SHP77 treated with DMSO at 0.1 percent for 48 hours (cell line): ENCODE measurements around the gene TAX1BP3.

Experiments used
- DNase-seq: peaks from one replicate; lab custom pipeline; 2025; lab: John Stamatoyannopoulos, UW

TAX1BP3 gene

GRCh38 chr17:3657874-3658783, 10.2 kb downstream of the TAX1BP3 start:
- DNase-seq = no peak

- DNase-seq = no peak
These were observed 10.8 kb downstream of the TAX1BP3 start for GRCh38 chr17:3657588-3657869.

- DNase-seq = no peak
These were observed 11.4 kb downstream of the TAX1BP3 start for GRCh38 chr17:3656755-3657587.

- no peak for DNase-seq
These were observed 12.0 kb downstream of the TAX1BP3 start for GRCh38 chr17:3656353-3656752.

DNA sequence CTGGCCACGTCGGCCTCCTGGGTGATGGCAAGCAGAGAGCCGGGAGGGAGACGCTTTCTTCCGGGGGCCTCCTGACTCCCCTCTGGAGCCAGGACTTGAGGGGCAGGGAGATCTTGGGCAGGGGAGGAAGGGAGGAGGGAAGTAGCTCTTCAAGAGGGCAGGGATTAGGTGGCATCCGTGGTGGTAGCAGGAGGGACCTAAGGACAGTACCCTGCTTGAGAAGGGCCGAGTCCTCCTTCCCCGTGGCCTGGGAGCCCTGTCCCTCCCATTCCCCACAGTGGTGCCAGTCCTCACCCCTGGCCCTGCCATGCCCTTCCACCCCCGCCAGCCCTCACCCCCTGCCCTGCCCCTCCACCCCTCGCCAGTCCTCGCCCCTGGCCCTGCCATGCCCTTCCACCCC, 12.6 kb downstream of the TAX1BP3 start:
- DNase-seq = no peak

DNA sequence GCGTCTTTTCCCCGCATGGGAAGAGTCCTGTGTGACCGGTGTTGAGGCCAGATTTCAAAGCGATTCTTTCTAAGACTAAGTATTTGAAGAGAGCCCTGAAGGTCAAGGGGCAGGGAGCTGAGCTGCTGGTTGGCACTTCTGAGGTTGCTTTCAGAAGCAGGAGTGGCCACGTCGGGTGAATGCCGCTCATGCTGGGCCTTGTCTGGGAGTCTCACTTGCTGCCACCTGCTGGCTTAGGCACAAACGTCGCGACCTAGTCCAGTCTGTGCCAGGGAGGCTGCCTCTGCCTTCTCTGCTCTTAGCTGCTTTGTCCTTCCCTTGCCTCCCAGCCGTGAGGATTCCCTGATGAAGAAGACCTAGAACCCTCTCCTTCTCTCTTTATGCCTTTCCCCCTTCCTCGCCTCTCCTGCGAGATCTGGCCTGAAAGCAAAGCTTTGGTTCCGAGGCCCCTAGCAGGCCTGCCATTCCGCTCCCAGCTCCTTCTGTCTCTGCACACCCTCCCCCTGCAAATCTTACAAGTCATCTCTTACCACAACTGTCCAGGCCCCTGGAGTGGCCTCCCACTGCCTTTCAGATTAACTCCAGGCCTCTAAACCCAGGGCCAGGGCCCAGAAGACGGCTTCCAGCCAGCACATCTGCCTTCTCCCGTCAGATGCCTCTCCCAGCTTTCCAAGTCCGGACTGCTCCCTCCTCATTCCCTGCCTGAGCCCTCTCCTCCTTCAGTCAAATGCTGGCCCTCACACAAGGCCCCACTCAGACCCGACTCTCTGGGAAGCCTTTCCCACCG, 20.4 kb downstream of the TAX1BP3 start:
- DNase-seq = no peak

DNA sequence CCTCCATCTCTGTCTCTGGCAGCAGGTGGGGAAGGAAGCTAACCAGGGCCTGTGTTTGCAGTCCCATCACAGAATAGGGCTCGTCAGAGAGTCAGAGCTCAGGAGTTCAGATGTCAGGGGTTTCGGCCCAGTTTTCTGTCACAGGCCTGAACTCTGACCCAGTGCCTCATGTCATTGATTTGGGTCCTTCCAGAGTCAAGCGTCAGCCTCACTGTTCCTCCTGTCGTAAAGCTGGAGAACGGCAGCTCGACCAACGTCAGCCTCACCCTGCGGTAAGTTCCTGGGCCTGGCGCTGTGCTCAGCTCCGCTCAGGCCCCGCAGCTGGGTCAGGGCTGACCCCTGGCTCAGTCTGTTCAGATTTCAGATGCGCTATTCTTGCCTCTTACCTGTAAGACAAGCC, 21.1 kb downstream of the TAX1BP3 start:
- no peak for DNase-seq

- DNase-seq = no peak
These were observed 23.1 kb downstream of the TAX1BP3 start for GRCh38 chr17:3645310-3645709.

DNA sequence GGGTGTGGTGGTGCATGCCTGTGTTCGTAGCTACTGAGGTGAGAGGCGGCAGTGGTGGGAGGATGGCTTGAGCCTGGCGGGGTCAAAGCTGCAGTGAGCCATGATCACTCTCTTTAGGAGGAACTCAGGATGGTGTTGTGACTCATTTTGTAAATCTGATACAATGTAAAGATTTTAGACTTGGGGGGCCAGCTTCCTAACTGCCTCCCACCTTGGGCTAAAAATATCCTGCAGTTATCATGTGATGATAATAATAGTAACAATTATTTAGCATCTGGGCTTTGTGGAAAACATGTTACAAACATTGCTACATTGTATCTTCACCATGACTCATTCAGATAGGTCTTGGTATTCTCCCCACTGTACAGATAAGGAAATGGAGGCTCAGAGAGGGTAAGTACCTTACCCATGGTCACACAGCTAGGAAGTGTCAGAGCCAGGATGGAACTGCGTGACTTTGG, 24.5 kb downstream of the TAX1BP3 start:
- no peak for DNase-seq

GRCh38 chr17:3641717-3642486, 26.5 kb downstream of the TAX1BP3 start:
- no peak for DNase-seq

- DNase-seq = no peak
These were observed 27.4 kb downstream of the TAX1BP3 start for GRCh38 chr17:3641014-3641413.

- no peak for DNase-seq
These were observed 28.3 kb downstream of the TAX1BP3 start for GRCh38 chr17:3639981-3640596.

DNA sequence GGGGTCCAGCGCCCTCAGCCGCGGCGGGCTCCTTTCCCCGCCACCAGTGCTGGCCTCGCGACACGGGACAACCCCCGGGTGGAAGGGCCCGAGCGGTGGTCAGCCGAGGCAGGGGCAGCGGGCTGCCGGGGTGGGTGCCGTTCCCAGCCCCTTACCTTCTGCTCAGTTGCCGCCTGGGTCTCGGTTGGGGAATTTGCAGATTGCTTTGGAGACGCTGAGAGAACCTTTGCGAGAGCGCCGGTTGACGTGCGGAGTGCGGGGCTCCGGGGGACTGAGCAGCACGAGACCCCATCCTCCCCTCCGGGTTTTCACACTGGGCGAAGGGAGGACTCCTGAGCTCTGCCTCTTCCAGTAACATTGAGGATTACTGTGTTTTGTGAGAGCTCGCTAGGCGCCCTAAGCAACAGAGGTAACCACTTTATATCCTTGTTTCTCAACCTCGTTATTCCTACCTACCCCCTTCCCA, 31.4 kb downstream of the TAX1BP3 start:
- DNase-seq = no peak

- DNase-seq = peak; percentile 96
These were observed 32.0 kb downstream of the TAX1BP3 start, which contains the start of the genes CTNS and SHPK for GRCh38 chr17:3636154-3636907. Gene CTNS (plus strand): TSS chr17:3636760. CDS start chr17:3640207, 3,447 bp downstream. Gene SHPK (minus strand): TSS chr17:3636250. CDS start chr17:3636219, 31 bp downstream.

GRCh38 chr17:3635474-3636153, 32.8 kb downstream of the TAX1BP3 start:
- DNase-seq = no peak

DNA sequence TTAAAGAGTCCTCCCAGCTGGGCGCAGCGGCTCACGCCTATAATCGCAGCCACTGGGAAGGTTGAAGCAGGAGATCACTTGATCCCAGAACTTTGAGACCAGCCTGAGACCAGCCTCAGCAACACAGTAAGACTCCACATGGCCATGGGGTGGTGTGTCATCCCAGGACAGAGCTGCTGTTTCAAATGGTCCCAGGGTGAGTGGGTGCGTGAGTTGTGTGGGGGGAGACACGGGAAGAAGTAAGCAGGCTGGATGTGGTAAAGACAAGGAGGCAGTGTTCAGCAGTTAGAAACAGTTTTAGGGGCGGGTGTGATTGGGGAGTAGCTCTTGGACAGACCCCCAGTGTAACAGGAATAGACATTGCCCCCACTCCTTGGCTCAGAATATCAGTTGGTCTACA, 36.1 kb downstream of the TAX1BP3 start:
- DNase-seq = no peak

DNA sequence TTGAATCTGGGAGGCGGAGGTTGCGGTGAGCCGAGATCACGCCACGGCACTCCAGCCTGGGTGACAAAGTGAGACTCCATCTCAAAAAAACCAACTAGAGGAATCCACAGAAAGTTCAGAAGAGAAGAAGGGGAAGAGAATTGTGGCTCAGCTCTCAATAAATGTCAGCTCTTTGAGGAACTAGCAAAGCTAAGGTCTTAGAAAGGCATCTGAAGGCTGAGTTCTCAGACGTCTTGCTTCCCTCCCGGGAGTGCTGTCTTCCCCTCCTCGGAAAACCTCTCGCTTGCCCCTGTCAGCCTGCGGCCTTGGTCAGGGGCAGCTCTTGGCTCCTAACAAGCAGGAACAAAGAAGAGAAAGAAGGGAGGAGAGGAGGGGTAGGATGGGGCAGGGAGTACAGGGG, 37.6 kb downstream of the TAX1BP3 start:
- no peak for DNase-seq

- no peak for DNase-seq
These were observed 40.6 kb downstream of the TAX1BP3 start for GRCh38 chr17:3627769-3628167.
